ENCODE measurements around the gene C2orf69. TPM values are rescaled to one million over a fixed set of nuclear protein-coding genes. Genes with fewer than 3 reads are reported as not detected.

C2orf69 gene
- total RNA-seq, 2 experiments from 2014 or later = 12.4 to 15.3 TPM

DNA sequence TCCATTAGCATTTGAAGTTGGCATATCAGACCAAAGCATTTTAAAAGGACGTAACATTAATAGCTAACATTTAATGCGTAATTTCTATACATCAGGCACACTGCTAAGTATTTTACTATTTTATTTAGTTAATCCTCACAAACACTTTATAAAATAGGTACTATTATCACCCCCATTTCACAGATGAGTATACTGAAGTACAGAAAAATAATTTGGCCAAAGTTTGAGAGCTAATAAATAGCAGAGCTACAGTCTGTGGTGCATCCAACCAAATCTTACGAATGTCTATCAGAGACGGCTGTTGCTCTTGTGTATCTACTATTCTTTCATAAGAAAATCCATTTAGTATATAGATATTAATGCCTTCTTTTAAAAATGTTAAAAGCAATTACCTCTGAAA is 32.3 kb downstream of the C2orf69 start:
- CTCF ChIA-PET = interaction anchor here (1.0 kb wide), 1 partner anchor 36 kb away, joined by 3 read pairs; no protein-coding TSS in a partner anchor
- POLR2A ChIA-PET = no interaction called here
- Mint-ChIP-seq H3K9me3 (ENCODE audit: low read depth) (no peaks in the 10 kb centered on the region), H3K4me1 (peaks cover 13% of the 10 kb centered on the region), H3K27me3 (no peaks in the 10 kb centered on the region), H3K36me3 (ENCODE audit: low read depth) (peaks cover 36% of the 10 kb centered on the region), H3K27ac (no peak overlapping the region), H3K4me3 (no peak overlapping the region)
- intact Hi-C loops (cut with DNase I, micrococcal nuclease) = no loop called here
- DNase-seq = no peak
- ATAC-seq = no peak

DNA sequence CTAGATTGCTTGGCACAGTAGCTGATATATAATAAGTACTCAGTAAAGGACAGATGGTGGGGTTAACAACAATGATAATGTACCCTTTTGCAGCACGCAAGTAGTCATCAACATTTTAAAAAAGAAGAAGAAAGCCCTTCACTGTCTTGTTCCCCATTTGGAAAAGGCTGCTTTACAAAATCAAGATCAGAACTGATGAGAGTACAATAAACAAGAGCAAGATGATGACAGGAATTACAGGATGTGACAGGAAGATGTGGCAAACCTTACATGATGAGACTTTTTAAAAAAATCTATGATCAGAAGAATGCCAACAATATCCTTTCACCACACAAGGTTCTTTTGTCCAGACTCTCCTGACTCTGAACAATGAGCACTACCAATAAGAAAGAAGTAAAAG is 35.1 kb downstream of the C2orf69 start:
- POLR2A ChIA-PET = no interaction called here
- CTCF ChIA-PET = no interaction called here
- Mint-ChIP-seq H3K27me3 (no peaks in the 10 kb centered on the region), H3K4me3 (no peak overlapping the region), H3K9me3 (ENCODE audit: low read depth) (no peaks in the 10 kb centered on the region), H3K4me1 (peaks cover 19% of the 10 kb centered on the region), H3K36me3 (ENCODE audit: low read depth) (peaks cover 28% of the 10 kb centered on the region), H3K27ac (peak overlapping the region; percentile 24)
- DNase-seq (no peak), ATAC-seq (no peak)
- intact Hi-C loops (cut with DNase I, micrococcal nuclease) = no loop called here

DNA sequence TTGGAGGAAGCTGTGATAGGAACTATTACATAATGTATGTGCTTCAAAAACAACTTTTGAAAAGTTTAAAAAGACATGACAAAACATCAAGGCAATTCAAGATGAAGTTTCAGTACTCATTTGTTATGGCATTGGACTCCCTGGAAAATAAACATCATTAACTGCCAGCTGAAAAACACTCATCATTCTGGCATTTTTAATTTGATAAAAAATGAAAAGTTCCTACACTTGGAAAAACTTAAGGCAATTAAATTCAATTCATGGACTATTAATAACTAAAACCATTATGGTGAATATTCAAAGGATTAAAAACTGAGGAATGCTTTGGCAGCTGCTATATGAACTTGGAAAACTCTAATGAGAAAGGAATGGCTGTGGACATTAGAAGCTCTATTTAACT is 35.7 kb downstream of the C2orf69 start:
- ChIA-PET POLR2A (interaction anchor here (0.6 kb wide), 1 partner anchor 20 kb away, joined by 3 read pairs; no protein-coding TSS in a partner anchor), CTCF (interaction anchor here (0.5 to 0.8 kb wide), 3 partner anchors 38 to 535 kb away, joined by 3 read pairs; no protein-coding TSS in a partner anchor)
- DNase-seq = no peak
- Mint-ChIP-seq H3K4me3 (no peak overlapping the region), H3K9me3 (ENCODE audit: low read depth) (no peaks in the 10 kb centered on the region), H3K27ac (peak overlapping the region; percentile 10), H3K27me3 (no peaks in the 10 kb centered on the region), H3K4me1 (peaks cover 22% of the 10 kb centered on the region), H3K36me3 (ENCODE audit: low read depth) (peaks cover 28% of the 10 kb centered on the region)
- intact Hi-C loops (cut with DNase I, micrococcal nuclease) = no loop called here
- no peak for ATAC-seq

DNA sequence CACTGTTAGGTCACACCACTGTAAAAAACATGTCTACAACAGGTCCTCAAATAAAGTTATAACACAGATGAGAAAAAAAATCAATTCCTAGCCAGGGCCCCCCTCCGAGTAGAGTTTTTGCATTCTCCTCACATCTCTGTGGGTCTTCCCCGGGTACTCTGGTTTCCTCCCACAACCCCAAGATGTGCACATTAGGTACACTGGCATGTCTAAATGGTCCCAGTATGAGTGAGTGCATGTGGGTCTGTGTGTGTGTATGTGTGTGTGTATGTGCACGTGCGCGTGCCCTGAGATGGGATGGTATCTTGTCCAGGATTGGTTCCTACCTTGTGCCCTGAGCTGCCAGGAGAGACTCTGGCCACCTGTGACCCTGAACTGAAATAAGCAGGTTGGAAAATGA is 39.3 kb downstream of the C2orf69 start:
- ChIA-PET CTCF (interaction anchor here (0.6 to 1.1 kb wide), 2 partner anchors 11 to 35 kb away, joined by 3 to 5 read pairs; no protein-coding TSS in a partner anchor), POLR2A (no interaction called here)
- DNase-seq (peak; percentile 13), ATAC-seq (no peak)
- peaks cover 39% of the 10 kb centered on the region for H3K4me1 Mint-ChIP-seq
- intact Hi-C loops (cut with DNase I, micrococcal nuclease) = loop anchor here in 1 of 2 experiments (10.0 kb wide), 1 partner anchor 914 kb away; the partner anchor contains the start of gene CLK1
- no peaks in the 10 kb centered on the region for H3K9me3 Mint-ChIP-seq (ENCODE audit: low read depth)
- peak overlapping the region; percentile 73 for H3K27ac Mint-ChIP-seq
- H3K27me3 Mint-ChIP-seq = no peaks in the 10 kb centered on the region
- H3K36me3 Mint-ChIP-seq (ENCODE audit: low read depth) = peaks cover 20% of the 10 kb centered on the region
- H3K4me3 Mint-ChIP-seq = no peak overlapping the region

DNA sequence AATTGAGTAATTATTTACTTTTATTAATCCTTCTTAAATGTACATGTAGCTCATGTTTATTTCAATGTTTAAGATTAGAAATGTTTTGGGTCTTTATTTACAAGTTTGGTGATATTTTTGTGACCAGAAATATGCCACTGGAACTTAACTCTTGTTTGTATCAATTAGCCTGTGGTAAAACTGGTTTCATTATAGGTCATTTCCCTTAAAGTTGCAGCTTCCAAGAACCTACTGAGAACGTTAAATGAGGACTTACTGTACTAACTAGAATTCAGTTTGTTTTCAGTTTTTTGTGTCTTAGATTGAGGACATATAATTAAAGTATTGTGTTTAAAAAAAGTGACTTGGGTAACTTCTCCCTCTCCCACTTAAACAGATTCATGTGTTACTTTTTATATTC is 39.9 kb downstream of the C2orf69 start:
- peaks cover 39% of the 10 kb centered on the region for H3K4me1 Mint-ChIP-seq
- no peaks in the 10 kb centered on the region for H3K27me3 Mint-ChIP-seq
- H3K27ac Mint-ChIP-seq = no peak overlapping the region
- no peak for ATAC-seq
- H3K9me3 Mint-ChIP-seq (ENCODE audit: low read depth) = no peaks in the 10 kb centered on the region
- no peak for DNase-seq
- H3K4me3 Mint-ChIP-seq = no peak overlapping the region
- ChIA-PET CTCF (no interaction called here), POLR2A (no interaction called here)
- intact Hi-C loops (cut with DNase I, micrococcal nuclease) = loop anchor here in 1 of 2 experiments (10.0 kb wide), 1 partner anchor 914 kb away; the partner anchor contains the start of gene CLK1
- peaks cover 20% of the 10 kb centered on the region for H3K36me3 Mint-ChIP-seq (ENCODE audit: low read depth)

DNA sequence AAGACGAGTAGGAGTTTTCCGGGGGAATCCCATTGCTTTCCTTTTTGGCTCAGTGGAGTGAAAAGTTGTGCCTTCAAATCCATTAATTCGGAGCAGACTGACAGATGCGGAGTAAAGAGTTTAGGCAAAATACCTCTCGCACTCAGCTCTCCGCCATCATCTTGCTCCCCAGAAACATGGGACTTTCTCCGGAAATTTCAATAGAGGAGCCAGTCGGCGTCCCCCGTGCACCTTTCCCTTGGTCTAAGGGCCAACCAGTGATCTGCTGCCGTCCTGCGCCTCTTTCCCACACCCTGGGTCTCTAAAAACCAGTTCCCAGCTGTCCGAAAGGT is 43.9 kb downstream of the C2orf69 start:
- intact Hi-C loops (cut with DNase I, micrococcal nuclease) = loop anchor here (1.0 to 10.0 kb wide), 5 partner anchors 44 to 1007 kb away; partner anchors contain the start of genes C2orf69 (in 2 of the 2), BZW1 (in 1 of the 2), CLK1 (in 1 of the 2) and FTCDNL1 (in 1 of the 2)
- H3K4me3 Mint-ChIP-seq = peak overlapping the region; percentile 99
- ATAC-seq = peak; percentile 45
- ChIA-PET POLR2A (interaction anchor here (0.7 kb wide), 1 partner anchor 104 kb away, joined by 4 read pairs; no protein-coding TSS in a partner anchor), CTCF (interaction anchor here (0.8 to 1.1 kb wide), 2 partner anchors 14 to 43 kb away, joined by 3 read pairs; no protein-coding TSS in a partner anchor)
- H3K9me3 Mint-ChIP-seq (ENCODE audit: low read depth) = no peaks in the 10 kb centered on the region
- H3K36me3 Mint-ChIP-seq (ENCODE audit: low read depth) = peaks cover 19% of the 10 kb centered on the region
- no peaks in the 10 kb centered on the region for H3K27me3 Mint-ChIP-seq
- peaks cover 55% of the 10 kb centered on the region for H3K4me1 Mint-ChIP-seq
- no peak for DNase-seq
- H3K27ac Mint-ChIP-seq = peak overlapping the region; percentile 95

DNA sequence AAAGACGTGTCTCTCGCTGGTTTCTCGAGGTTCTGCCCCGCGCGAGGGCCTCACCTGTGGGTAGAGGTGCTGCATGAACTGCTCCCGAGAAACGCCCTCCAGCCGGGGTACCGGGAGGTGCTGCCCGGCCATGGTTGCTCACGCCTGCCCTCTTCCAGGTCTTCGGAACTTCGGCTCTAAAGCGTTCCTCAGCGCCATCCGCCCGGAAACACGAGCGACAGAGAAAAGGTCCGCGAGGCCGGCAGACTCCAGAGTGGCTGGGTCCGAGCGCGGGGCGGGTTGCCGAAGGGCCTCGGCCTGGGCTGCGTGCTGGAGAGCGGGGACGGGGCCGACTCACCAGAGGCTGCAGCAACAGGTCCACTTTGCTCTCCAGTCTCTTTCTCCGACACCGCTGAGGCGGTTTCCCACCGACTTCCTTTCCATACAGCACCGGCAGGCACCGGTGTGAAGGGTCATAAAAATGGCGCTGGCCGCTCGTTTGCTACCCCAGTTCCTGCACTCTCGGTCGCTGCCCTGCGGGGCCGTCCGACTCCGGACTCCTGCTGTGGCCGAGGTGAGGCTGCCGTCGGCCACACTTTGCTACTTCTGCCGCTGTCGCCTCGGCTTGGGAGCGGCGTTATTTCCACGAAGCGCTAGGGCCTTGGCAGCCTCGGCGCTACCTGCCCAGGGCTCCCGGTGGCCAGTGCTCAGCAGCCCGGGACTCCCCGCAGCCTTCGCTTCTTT is 44.4 kb downstream of the C2orf69 start, which contains the start of the genes MAIP1 and TYW5:
Gene MAIP1, plus strand, starts transcription at position 244 of the 723 bp plus-strand sequence. Its CDS starts 217 bp downstream, at position 461.
Gene TYW5, minus strand, starts transcription at position 153 of the 723 bp plus-strand sequence. Its CDS starts 21 bp downstream, at position 132.
- no peaks in the 10 kb centered on the region for H3K9me3 Mint-ChIP-seq (ENCODE audit: low read depth)
- peak; percentile 87 for ATAC-seq
- CTCF ChIA-PET = interaction anchor here (0.8 to 1.1 kb wide), 2 partner anchors 15 to 43 kb away, joined by 3 read pairs; no protein-coding TSS in a partner anchor

DNA sequence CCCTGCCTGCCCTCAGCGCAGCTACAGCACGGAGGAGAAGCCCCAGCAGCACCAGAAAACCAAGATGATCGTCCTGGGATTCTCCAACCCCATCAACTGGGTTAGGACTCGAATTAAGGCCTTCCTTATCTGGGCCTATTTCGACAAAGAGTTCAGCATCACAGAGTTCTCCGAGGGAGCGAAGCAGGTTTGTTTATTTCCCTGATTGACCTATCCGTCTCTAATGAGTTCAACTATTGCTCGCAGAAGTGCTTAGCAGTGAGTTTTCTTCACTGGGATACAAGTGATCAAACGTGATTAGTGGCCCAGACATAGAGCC is 44.9 kb downstream of the C2orf69 start:
- Mint-ChIP-seq H3K4me1 (peaks cover 49% of the 10 kb centered on the region), H3K9me3 (ENCODE audit: low read depth) (no peaks in the 10 kb centered on the region), H3K27me3 (no peaks in the 10 kb centered on the region), H3K27ac (peak overlapping the region; percentile 95), H3K4me3 (peak overlapping the region; percentile 99), H3K36me3 (ENCODE audit: low read depth) (peaks cover 24% of the 10 kb centered on the region)
- DNase-seq (no peak), ATAC-seq (no peak)
- ChIA-PET CTCF (no interaction called here), POLR2A (no interaction called here)
- intact Hi-C loops (cut with DNase I, micrococcal nuclease) = loop anchor here in 1 of 2 experiments (5.0 to 10.0 kb wide), 2 partner anchors 909 to 1006 kb away; partner anchors contain the start of genes CLK1 and ORC2

More for the DNA sequence above, 44.4 kb downstream of the C2orf69 start, which contains the start of the genes MAIP1 and TYW5:
- Mint-ChIP-seq H3K4me3 (peak within 1 kb of the TSS; percentile 99), H3K4me1 (peaks cover 51% of the 10 kb centered on the region), H3K27me3 (no peaks in the 10 kb centered on the region), H3K36me3 (ENCODE audit: low read depth) (peaks cover 19% of the 10 kb centered on the region), H3K27ac (peak within 1 kb of the TSS; percentile 95)
- peak; percentile 87 for DNase-seq
- POLR2A ChIA-PET = interaction anchor here (0.7 kb wide), 1 partner anchor 105 kb away, joined by 4 read pairs; no protein-coding TSS in a partner anchor
- intact Hi-C loops (cut with DNase I, micrococcal nuclease) = loop anchor here (1.0 to 10.0 kb wide), 5 partner anchors 44 to 1007 kb away; partner anchors contain the start of genes C2orf69 (in 2 of the 2), BZW1 (in 1 of the 2), CLK1 (in 1 of the 2) and FTCDNL1 (in 1 of the 2)

DNA sequence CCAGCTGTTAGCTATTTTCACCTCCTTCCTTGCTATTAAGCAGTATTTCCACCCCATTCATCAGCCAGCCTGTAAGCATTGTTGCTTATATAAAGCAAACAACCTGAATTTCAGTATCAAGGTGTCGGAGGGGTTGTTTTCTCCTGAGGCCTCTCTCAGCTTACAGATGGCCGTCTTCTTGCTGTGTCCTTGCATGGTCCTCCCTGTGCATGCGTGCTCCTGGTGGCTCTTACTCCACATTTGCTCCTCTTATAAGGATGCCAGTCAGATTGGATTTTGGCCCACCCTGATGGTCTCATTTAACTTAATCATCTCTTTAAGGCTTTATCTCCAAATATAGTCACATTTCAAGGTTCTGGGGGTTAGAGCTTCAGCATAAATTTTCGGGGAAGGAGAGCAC is 46.9 kb downstream of the C2orf69 start:
- ChIA-PET CTCF (interaction anchor here (0.6 to 0.7 kb wide), 2 partner anchors 181 to 554 kb away, joined by 3 read pairs; no protein-coding TSS in a partner anchor), POLR2A (no interaction called here)
- no peak for DNase-seq
- H3K27me3 Mint-ChIP-seq = no peaks in the 10 kb centered on the region
- intact Hi-C loops (cut with DNase I, micrococcal nuclease) = loop anchor here in 1 of 2 experiments (5.0 to 10.0 kb wide), 2 partner anchors 907 to 1004 kb away; partner anchors contain the start of genes CLK1 and ORC2
- no peak for ATAC-seq
- no peaks in the 10 kb centered on the region for H3K9me3 Mint-ChIP-seq (ENCODE audit: low read depth)
- peak overlapping the region; percentile 24 for H3K4me3 Mint-ChIP-seq
- peaks cover 39% of the 10 kb centered on the region for H3K36me3 Mint-ChIP-seq (ENCODE audit: low read depth)
- H3K27ac Mint-ChIP-seq = no peak overlapping the region
- peaks cover 46% of the 10 kb centered on the region for H3K4me1 Mint-ChIP-seq

DNA sequence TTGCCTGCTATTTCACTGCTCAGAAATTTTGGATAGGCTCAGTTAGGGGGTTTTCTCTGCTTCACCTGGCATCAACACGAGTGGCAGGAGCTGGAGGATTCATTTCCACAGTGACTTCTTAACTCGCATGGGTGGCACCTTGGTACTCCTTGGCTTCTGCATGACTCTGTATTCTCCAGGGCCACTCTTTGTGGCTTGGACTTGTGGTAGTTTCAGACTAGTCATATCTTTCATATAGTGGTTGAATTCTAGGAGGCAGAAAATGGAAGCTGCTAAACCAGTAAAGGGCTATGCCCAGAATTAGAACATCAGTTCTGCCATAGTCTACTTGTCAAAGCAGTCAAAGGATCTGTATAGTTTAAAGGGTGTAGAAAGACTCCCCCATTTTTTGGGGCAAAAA is 51.1 kb downstream of the C2orf69 start:
- DNase-seq = no peak
- H3K4me3 Mint-ChIP-seq = no peak overlapping the region

DNA sequence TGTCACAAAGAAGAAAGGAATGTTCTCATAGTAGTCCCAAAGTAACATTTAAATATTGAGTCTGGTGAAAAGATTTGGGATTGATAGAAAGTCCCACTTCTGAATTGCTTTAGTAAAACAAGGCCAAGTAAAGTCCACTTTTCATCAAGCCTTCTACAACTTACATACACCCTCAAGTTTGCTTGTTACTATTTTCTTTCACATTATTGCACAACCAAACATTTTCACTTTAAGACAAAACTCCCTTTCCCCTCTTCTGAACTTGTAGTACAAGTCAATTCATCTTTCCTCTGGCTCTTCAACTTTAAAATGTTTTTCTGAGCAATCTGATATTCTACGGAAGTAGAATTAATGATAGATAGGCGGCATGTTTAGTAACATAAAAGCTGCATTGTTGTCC is 55.3 kb downstream of the C2orf69 start:
- no peak for ATAC-seq
- peaks cover 25% of the 10 kb centered on the region for H3K36me3 Mint-ChIP-seq (ENCODE audit: low read depth)
- intact Hi-C loops (cut with DNase I, micrococcal nuclease) = no loop called here
- ChIA-PET CTCF (no interaction called here), POLR2A (no interaction called here)
- no peaks in the 10 kb centered on the region for H3K27me3 Mint-ChIP-seq
- DNase-seq = no peak
- H3K4me3 Mint-ChIP-seq = no peak overlapping the region
- H3K4me1 Mint-ChIP-seq = peaks cover 9% of the 10 kb centered on the region
- H3K27ac Mint-ChIP-seq = no peak overlapping the region
- no peaks in the 10 kb centered on the region for H3K9me3 Mint-ChIP-seq (ENCODE audit: low read depth)

More for the DNA sequence above, 51.1 kb downstream of the C2orf69 start:
- Mint-ChIP-seq H3K36me3 (ENCODE audit: low read depth) (peaks cover 46% of the 10 kb centered on the region), H3K9me3 (ENCODE audit: low read depth) (no peaks in the 10 kb centered on the region), H3K4me1 (peaks cover 24% of the 10 kb centered on the region), H3K27ac (peak overlapping the region; percentile 65), H3K27me3 (no peaks in the 10 kb centered on the region)
- intact Hi-C loops (cut with DNase I, micrococcal nuclease) = no loop called here
- POLR2A ChIA-PET = no interaction called here
- CTCF ChIA-PET = interaction anchor here (2.9 kb wide), 1 partner anchor 18 kb away, joined by 6 read pairs; no protein-coding TSS in a partner anchor
- ATAC-seq = peak; percentile 73
